Measurements from ENCODE around the gene FOXA1. TPM values are rescaled to one million over a fixed set of nuclear protein-coding genes. Genes with fewer than 3 reads are reported as not detected.

The FOXA1 gene
- total RNA-seq, 2 experiments from 2014 or later, result not detected

- Mint-ChIP-seq H3K27me3 (peaks cover 15% of the 10 kb centered on the region), H3K36me3 (ENCODE audit: low read depth) (no peaks in the 10 kb centered on the region), H3K4me3 (no peak overlapping the region), H3K4me1 (no peaks in the 10 kb centered on the region), H3K9me3 (peaks cover 10% of the 10 kb centered on the region), H3K27ac (no peak overlapping the region)
- ChIA-PET CTCF (interaction anchor here (0.6 kb wide), 1 partner anchor 135 kb away, joined by 4 read pairs; no protein-coding TSS in a partner anchor), POLR2A (no interaction called here)
- no peak for DNase-seq
Measured at GRCh38 chr14:37617864-37618365, 22.9 kb upstream of the FOXA1 start.

- no peaks in the 10 kb centered on the region for H3K4me1 Mint-ChIP-seq
- no peak overlapping the region for H3K27ac Mint-ChIP-seq
- H3K27me3 Mint-ChIP-seq, result peaks cover 9% of the 10 kb centered on the region
- no peak for DNase-seq
- no peak overlapping the region for H3K4me3 Mint-ChIP-seq
- ChIA-PET CTCF (no interaction called here), POLR2A (no interaction called here)
- H3K9me3 Mint-ChIP-seq, result peaks cover 12% of the 10 kb centered on the region
- no peaks in the 10 kb centered on the region for H3K36me3 Mint-ChIP-seq (ENCODE audit: low read depth)
Measured at GRCh38 chr14:37616853-37617252, 21.8 kb upstream of the FOXA1 start.

GRCh38 chr14:37615582-37616289 lies 20.7 kb upstream of the FOXA1 start:
- no peak overlapping the region for H3K27ac Mint-ChIP-seq
- DNase-seq, result no peak
- CTCF ChIA-PET, result no interaction called here
- POLR2A ChIA-PET, result no interaction called here
- H3K27me3 Mint-ChIP-seq, result peaks cover 8% of the 10 kb centered on the region
- no peak overlapping the region for H3K4me3 Mint-ChIP-seq
- no peaks in the 10 kb centered on the region for H3K4me1 Mint-ChIP-seq
- H3K36me3 Mint-ChIP-seq (ENCODE audit: low read depth), result peaks cover 2% of the 10 kb centered on the region
- peaks cover 16% of the 10 kb centered on the region for H3K9me3 Mint-ChIP-seq

GRCh38 chr14:37610945-37611523 lies 16.0 kb upstream of the FOXA1 start:
- H3K27me3 Mint-ChIP-seq, result peaks cover 9% of the 10 kb centered on the region
- ChIA-PET POLR2A (no interaction called here), CTCF (no interaction called here)
- H3K27ac Mint-ChIP-seq, result no peak overlapping the region
- no peak for DNase-seq
- no peak overlapping the region for H3K4me3 Mint-ChIP-seq
- no peaks in the 10 kb centered on the region for H3K4me1 Mint-ChIP-seq
- peaks cover 2% of the 10 kb centered on the region for H3K36me3 Mint-ChIP-seq (ENCODE audit: low read depth)
- peaks cover 15% of the 10 kb centered on the region for H3K9me3 Mint-ChIP-seq

- DNase-seq, result no peak
- Mint-ChIP-seq H3K4me3 (no peak overlapping the region), H3K4me1 (no peaks in the 10 kb centered on the region), H3K27ac (no peak overlapping the region), H3K9me3 (peaks cover 12% of the 10 kb centered on the region), H3K36me3 (ENCODE audit: low read depth) (peaks cover 2% of the 10 kb centered on the region), H3K27me3 (peaks cover 9% of the 10 kb centered on the region)
- CTCF ChIA-PET, result no interaction called here
- POLR2A ChIA-PET, result no interaction called here
Measured at GRCh38 chr14:37608649-37609048, 13.6 kb upstream of the FOXA1 start.

- no peak for DNase-seq
- Mint-ChIP-seq H3K27ac (no peak overlapping the region), H3K4me3 (no peak overlapping the region), H3K4me1 (no peaks in the 10 kb centered on the region), H3K36me3 (ENCODE audit: low read depth) (peaks cover 2% of the 10 kb centered on the region), H3K9me3 (peaks cover 6% of the 10 kb centered on the region), H3K27me3 (peaks cover 21% of the 10 kb centered on the region)
- CTCF ChIA-PET, result no interaction called here
- POLR2A ChIA-PET, result no interaction called here
Measured at GRCh38 chr14:37606678-37607077, 11.6 kb upstream of the FOXA1 start.

- Mint-ChIP-seq H3K4me1 (no peaks in the 10 kb centered on the region), H3K4me3 (no peak overlapping the region), H3K36me3 (ENCODE audit: low read depth) (peaks cover 4% of the 10 kb centered on the region), H3K27me3 (peaks cover 40% of the 10 kb centered on the region), H3K27ac (no peak overlapping the region), H3K9me3 (no peaks in the 10 kb centered on the region)
- ChIA-PET CTCF (no interaction called here), POLR2A (no interaction called here)
- DNase-seq, result no peak
Measured at GRCh38 chr14:37603688-37604251, 8.7 kb upstream of the FOXA1 start.

GRCh38 chr14:37602605-37603453 lies 7.8 kb upstream of the FOXA1 start:
- ChIA-PET POLR2A (no interaction called here), CTCF (interaction anchor here (0.6 kb wide), 1 partner anchor 10 kb away, joined by 3 read pairs; no protein-coding TSS in a partner anchor)

GRCh38 chr14:37601865-37602264 lies 6.8 kb upstream of the FOXA1 start:
- POLR2A ChIA-PET, result no interaction called here
- H3K27ac Mint-ChIP-seq, result no peak overlapping the region
- peaks cover 54% of the 10 kb centered on the region for H3K27me3 Mint-ChIP-seq

More at GRCh38 chr14:37602605-37603453, 7.8 kb upstream of the FOXA1 start:
- Mint-ChIP-seq H3K4me1 (no peaks in the 10 kb centered on the region), H3K9me3 (no peaks in the 10 kb centered on the region), H3K27me3 (peaks cover 46% of the 10 kb centered on the region), H3K4me3 (no peak overlapping the region), H3K36me3 (ENCODE audit: low read depth) (peaks cover 5% of the 10 kb centered on the region), H3K27ac (no peak overlapping the region)
- no peak for DNase-seq

GRCh38 chr14:37600880-37601741 lies 6.1 kb upstream of the FOXA1 start:
- peaks cover 61% of the 10 kb centered on the region for H3K27me3 Mint-ChIP-seq
- no peak for DNase-seq
- no peak overlapping the region for H3K4me3 Mint-ChIP-seq
- H3K9me3 Mint-ChIP-seq, result peaks cover 3% of the 10 kb centered on the region
- peaks cover 5% of the 10 kb centered on the region for H3K36me3 Mint-ChIP-seq (ENCODE audit: low read depth)
- POLR2A ChIA-PET, result no interaction called here
- peaks cover 3% of the 10 kb centered on the region for H3K4me1 Mint-ChIP-seq
- no peak overlapping the region for H3K27ac Mint-ChIP-seq
- CTCF ChIA-PET, result interaction anchor here (0.6 kb wide), 1 partner anchor 168 kb away, joined by 3 read pairs; no protein-coding TSS in a partner anchor

More at GRCh38 chr14:37601865-37602264, 6.8 kb upstream of the FOXA1 start:
- DNase-seq, result no peak
- CTCF ChIA-PET, result no interaction called here
- Mint-ChIP-seq H3K4me3 (no peak overlapping the region), H3K9me3 (peaks cover 3% of the 10 kb centered on the region), H3K4me1 (no peaks in the 10 kb centered on the region), H3K36me3 (ENCODE audit: low read depth) (peaks cover 5% of the 10 kb centered on the region)

- POLR2A ChIA-PET, result no interaction called here
- H3K27ac Mint-ChIP-seq, result no peak overlapping the region
Measured at GRCh38 chr14:37599507-37600368, 4.7 kb upstream of the FOXA1 start.

More at GRCh38 chr14:37599507-37600368, 4.7 kb upstream of the FOXA1 start:
- Mint-ChIP-seq H3K27me3 (peaks cover 68% of the 10 kb centered on the region), H3K4me1 (peaks cover 5% of the 10 kb centered on the region), H3K4me3 (no peak overlapping the region), H3K36me3 (ENCODE audit: low read depth) (peaks cover 5% of the 10 kb centered on the region), H3K9me3 (peaks cover 3% of the 10 kb centered on the region)
- CTCF ChIA-PET, result no interaction called here
- DNase-seq, result no peak

Data from activated CD4-positive, alpha-beta T cell treated with anti-CD3 and anti-CD28 coated beads, Interleukin-2, amount 10 ng/mL, durations not matched to agents 7 days and 5 days (primary cell).